ENCODE measurements around the gene ATE1.

The ATE1 gene

GRCh38 chr10:121904888-121905287 is 22.9 kb downstream of the ATE1 start:
- H3K36me3 ChIP-seq (ENCODE audit: control insufficient read depth, insufficient read depth, low read length), result peaks cover 23% of the 10 kb centered on the region
- no peaks in the 10 kb centered on the region for H3K9me3 ChIP-seq (ENCODE audit: control insufficient read depth, insufficient read depth, low read depth, low read length)
- no peak overlapping the region for H3K27ac ChIP-seq (ENCODE audit: low read depth, low read length)
- 0 out of 2 replicates have a peak, but pooled peaks cover 5% of the 10 kb centered on the region for H3K4me1 ChIP-seq (ENCODE audit: control insufficient read depth, insufficient read depth, low read length)
- H3K4me3 ChIP-seq (ENCODE audit: low read depth, low read length), result no peak overlapping the region
- no peaks in the 10 kb centered on the region for H3K27me3 ChIP-seq (ENCODE audit: control insufficient read depth, insufficient read depth, low read length)
- no peak overlapping the region for H3K9ac ChIP-seq (ENCODE audit: low read length)

- Histone ChIP-seq H3K4me3 (ENCODE audit: low read depth, low read length) (no peak overlapping the region), H3K9me3 (ENCODE audit: control insufficient read depth, insufficient read depth, low read depth, low read length) (no peaks in the 10 kb centered on the region), H3K4me1 (ENCODE audit: control insufficient read depth, insufficient read depth, low read length) (peaks cover 11% of the 10 kb centered on the region; the same call in 1 of the 2 replicates), H3K36me3 (ENCODE audit: control insufficient read depth, insufficient read depth, low read length) (peaks cover 37% of the 10 kb centered on the region), H3K27ac (ENCODE audit: low read depth, low read length) (0 out of 2 replicates have a peak overlapping the region, but pooled peaks have one; percentile 4), H3K27me3 (ENCODE audit: control insufficient read depth, insufficient read depth, low read length) (no peaks in the 10 kb centered on the region), H3K9ac (ENCODE audit: low read length) (no peak overlapping the region)
Measured at GRCh38 chr10:121900443-121901174, 27.2 kb downstream of the ATE1 start.

GRCh38 chr10:121899727-121900126 is 28.1 kb downstream of the ATE1 start:
- Histone ChIP-seq H3K4me3 (ENCODE audit: low read depth, low read length) (no peak overlapping the region), H3K4me1 (ENCODE audit: control insufficient read depth, insufficient read depth, low read length) (peaks cover 11% of the 10 kb centered on the region; the same call in 1 of the 2 replicates), H3K9ac (ENCODE audit: low read length) (no peak overlapping the region), H3K36me3 (ENCODE audit: control insufficient read depth, insufficient read depth, low read length) (peaks cover 37% of the 10 kb centered on the region), H3K27me3 (ENCODE audit: control insufficient read depth, insufficient read depth, low read length) (no peaks in the 10 kb centered on the region), H3K27ac (ENCODE audit: low read depth, low read length) (no peak overlapping the region), H3K9me3 (ENCODE audit: control insufficient read depth, insufficient read depth, low read depth, low read length) (no peaks in the 10 kb centered on the region)

- Histone ChIP-seq H3K36me3 (ENCODE audit: control insufficient read depth, insufficient read depth, low read length) (peaks cover 8% of the 10 kb centered on the region), H3K9me3 (ENCODE audit: control insufficient read depth, insufficient read depth, low read depth, low read length) (no peaks in the 10 kb centered on the region), H3K9ac (ENCODE audit: low read length) (peak overlapping the region; percentile 60), H3K27me3 (ENCODE audit: control insufficient read depth, insufficient read depth, low read length) (no peaks in the 10 kb centered on the region), H3K4me3 (ENCODE audit: low read depth, low read length) (peak overlapping the region; percentile 30), H3K4me1 (ENCODE audit: control insufficient read depth, insufficient read depth, low read length) (peaks cover 24% of the 10 kb centered on the region), H3K27ac (ENCODE audit: low read depth, low read length) (peak overlapping the region; percentile 92)
Measured at GRCh38 chr10:121891103-121891502, 36.7 kb downstream of the ATE1 start.

- Histone ChIP-seq H3K9ac (ENCODE audit: low read length) (no peak overlapping the region), H3K4me1 (ENCODE audit: control insufficient read depth, insufficient read depth, low read length) (peaks cover 24% of the 10 kb centered on the region), H3K27me3 (ENCODE audit: control insufficient read depth, insufficient read depth, low read length) (no peaks in the 10 kb centered on the region), H3K4me3 (ENCODE audit: low read depth, low read length) (no peak overlapping the region), H3K27ac (ENCODE audit: low read depth, low read length) (no peak overlapping the region), H3K36me3 (ENCODE audit: control insufficient read depth, insufficient read depth, low read length) (peaks cover 2% of the 10 kb centered on the region; the same call in 1 of the 2 replicates), H3K9me3 (ENCODE audit: control insufficient read depth, insufficient read depth, low read depth, low read length) (no peaks in the 10 kb centered on the region)
Measured at GRCh38 chr10:121889212-121889611, 38.6 kb downstream of the ATE1 start.

- Histone ChIP-seq H3K4me3 (ENCODE audit: low read depth, low read length) (no peak overlapping the region), H3K4me1 (ENCODE audit: control insufficient read depth, insufficient read depth, low read length) (peaks cover 21% of the 10 kb centered on the region), H3K9ac (ENCODE audit: low read length) (no peak overlapping the region), H3K27ac (ENCODE audit: low read depth, low read length) (no peak overlapping the region), H3K27me3 (ENCODE audit: control insufficient read depth, insufficient read depth, low read length) (no peaks in the 10 kb centered on the region), H3K36me3 (ENCODE audit: control insufficient read depth, insufficient read depth, low read length) (peaks cover 4% of the 10 kb centered on the region; the same call in 1 of the 2 replicates), H3K9me3 (ENCODE audit: control insufficient read depth, insufficient read depth, low read depth, low read length) (no peaks in the 10 kb centered on the region)
Measured at GRCh38 chr10:121886997-121887622, 40.7 kb downstream of the ATE1 start.

- H3K4me3 ChIP-seq (ENCODE audit: low read depth, low read length), result no peak overlapping the region
- H3K9me3 ChIP-seq (ENCODE audit: control insufficient read depth, insufficient read depth, low read depth, low read length), result no peaks in the 10 kb centered on the region
- peaks cover 4% of the 10 kb centered on the region; the same call in 1 of the 2 replicates for H3K36me3 ChIP-seq (ENCODE audit: control insufficient read depth, insufficient read depth, low read length)
- H3K27ac ChIP-seq (ENCODE audit: low read depth, low read length), result no peak overlapping the region
- H3K9ac ChIP-seq (ENCODE audit: low read length), result no peak overlapping the region
- H3K4me1 ChIP-seq (ENCODE audit: control insufficient read depth, insufficient read depth, low read length), result peaks cover 13% of the 10 kb centered on the region
- no peaks in the 10 kb centered on the region for H3K27me3 ChIP-seq (ENCODE audit: control insufficient read depth, insufficient read depth, low read length)
Measured at GRCh38 chr10:121886181-121886580, 41.6 kb downstream of the ATE1 start.

GRCh38 chr10:121880895-121881294 is 46.9 kb downstream of the ATE1 start:
- no peaks in the 10 kb centered on the region for H3K27me3 ChIP-seq (ENCODE audit: control insufficient read depth, insufficient read depth, low read length)
- H3K4me3 ChIP-seq (ENCODE audit: low read depth, low read length), result no peak overlapping the region
- no peak overlapping the region for H3K27ac ChIP-seq (ENCODE audit: low read depth, low read length)
- H3K9ac ChIP-seq (ENCODE audit: low read length), result no peak overlapping the region
- 0 out of 2 replicates have a peak, but pooled peaks cover 3% of the 10 kb centered on the region for H3K4me1 ChIP-seq (ENCODE audit: control insufficient read depth, insufficient read depth, low read length)
- H3K9me3 ChIP-seq (ENCODE audit: control insufficient read depth, insufficient read depth, low read depth, low read length), result no peaks in the 10 kb centered on the region
- peaks cover 4% of the 10 kb centered on the region; the same call in 1 of the 2 replicates for H3K36me3 ChIP-seq (ENCODE audit: control insufficient read depth, insufficient read depth, low read length)

GRCh38 chr10:121879476-121879875 is 48.4 kb downstream of the ATE1 start:
- Histone ChIP-seq H3K4me3 (ENCODE audit: low read depth, low read length) (no peak overlapping the region), H3K9me3 (ENCODE audit: control insufficient read depth, insufficient read depth, low read depth, low read length) (no peaks in the 10 kb centered on the region), H3K9ac (ENCODE audit: low read length) (no peak overlapping the region), H3K27me3 (ENCODE audit: control insufficient read depth, insufficient read depth, low read length) (no peaks in the 10 kb centered on the region), H3K36me3 (ENCODE audit: control insufficient read depth, insufficient read depth, low read length) (peaks cover 4% of the 10 kb centered on the region; the same call in 1 of the 2 replicates), H3K27ac (ENCODE audit: low read depth, low read length) (no peak overlapping the region), H3K4me1 (ENCODE audit: control insufficient read depth, insufficient read depth, low read length) (0 out of 2 replicates have a peak, but pooled peaks cover 3% of the 10 kb centered on the region)

- Histone ChIP-seq H3K36me3 (ENCODE audit: control insufficient read depth, insufficient read depth, low read length) (peaks cover 20% of the 10 kb centered on the region; the same call in 1 of the 2 replicates), H3K27me3 (ENCODE audit: control insufficient read depth, insufficient read depth, low read length) (no peaks in the 10 kb centered on the region), H3K4me1 (ENCODE audit: control insufficient read depth, insufficient read depth, low read length) (no peaks in the 10 kb centered on the region; the same call in 1 of the 2 replicates), H3K4me3 (ENCODE audit: low read depth, low read length) (no peak overlapping the region), H3K9me3 (ENCODE audit: control insufficient read depth, insufficient read depth, low read depth, low read length) (no peaks in the 10 kb centered on the region), H3K27ac (ENCODE audit: low read depth, low read length) (no peak overlapping the region), H3K9ac (ENCODE audit: low read length) (no peak overlapping the region)
Measured at GRCh38 chr10:121873236-121873635, 54.6 kb downstream of the ATE1 start.

GRCh38 chr10:121870413-121870812 is 57.4 kb downstream of the ATE1 start:
- no peak overlapping the region for H3K27ac ChIP-seq (ENCODE audit: low read depth, low read length)
- H3K36me3 ChIP-seq (ENCODE audit: control insufficient read depth, insufficient read depth, low read length), result peaks cover 20% of the 10 kb centered on the region; the same call in 1 of the 2 replicates
- H3K9ac ChIP-seq (ENCODE audit: low read length), result no peak overlapping the region
- no peak overlapping the region for H3K4me3 ChIP-seq (ENCODE audit: low read depth, low read length)
- H3K27me3 ChIP-seq (ENCODE audit: control insufficient read depth, insufficient read depth, low read length), result no peaks in the 10 kb centered on the region
- H3K4me1 ChIP-seq (ENCODE audit: control insufficient read depth, insufficient read depth, low read length), result no peaks in the 10 kb centered on the region; the same call in 1 of the 2 replicates
- H3K9me3 ChIP-seq (ENCODE audit: control insufficient read depth, insufficient read depth, low read depth, low read length), result no peaks in the 10 kb centered on the region

All from HUES6 (cell line).